Spleen (tissue), 3 donors: ENCODE measurements around the gene KIF23.

Source experiments
- POLR2A ChIP-seq, 3 donors: fragments of 450-650 bp; IDR thresholded peaks; one replicate each; pipeline ENCODE4 v1.5.1; 2017; ENCODE audit warnings: antibody characterized with exemption in 3 of 3, mild to moderate bottlenecking in 1 of 3
- POLR2AphosphoS5 ChIP-seq, 3 donors: sonication (generic); formaldehyde crosslinking; IDR thresholded peaks; one replicate each; pipeline ENCODE4 v1.5.1; 2017; ENCODE audit warnings: antibody characterized with exemption in 3 of 3

GRCh38 chr15:69402816-69403215 is 11.3 kb upstream of the KIF23 start:
- no peak for TF ChIP-seq POLR2A (IDR thresholded peaks at IDR 0.05)
- TF ChIP-seq POLR2AphosphoS5 (IDR thresholded peaks at IDR 0.05) = no peak
